ENCODE data around the gene HNRNPUL1.
"Not testable (repeated sequence)": the region's sequence is repeated elsewhere in the genome, so short reads cannot be mapped to it uniquely, and the experiment has no call there.

GRCh38 chr19:41346916-41347315, 82.7 kb downstream of the HNRNPUL1 start:
- TF ChIP-seq, protein P1, sequence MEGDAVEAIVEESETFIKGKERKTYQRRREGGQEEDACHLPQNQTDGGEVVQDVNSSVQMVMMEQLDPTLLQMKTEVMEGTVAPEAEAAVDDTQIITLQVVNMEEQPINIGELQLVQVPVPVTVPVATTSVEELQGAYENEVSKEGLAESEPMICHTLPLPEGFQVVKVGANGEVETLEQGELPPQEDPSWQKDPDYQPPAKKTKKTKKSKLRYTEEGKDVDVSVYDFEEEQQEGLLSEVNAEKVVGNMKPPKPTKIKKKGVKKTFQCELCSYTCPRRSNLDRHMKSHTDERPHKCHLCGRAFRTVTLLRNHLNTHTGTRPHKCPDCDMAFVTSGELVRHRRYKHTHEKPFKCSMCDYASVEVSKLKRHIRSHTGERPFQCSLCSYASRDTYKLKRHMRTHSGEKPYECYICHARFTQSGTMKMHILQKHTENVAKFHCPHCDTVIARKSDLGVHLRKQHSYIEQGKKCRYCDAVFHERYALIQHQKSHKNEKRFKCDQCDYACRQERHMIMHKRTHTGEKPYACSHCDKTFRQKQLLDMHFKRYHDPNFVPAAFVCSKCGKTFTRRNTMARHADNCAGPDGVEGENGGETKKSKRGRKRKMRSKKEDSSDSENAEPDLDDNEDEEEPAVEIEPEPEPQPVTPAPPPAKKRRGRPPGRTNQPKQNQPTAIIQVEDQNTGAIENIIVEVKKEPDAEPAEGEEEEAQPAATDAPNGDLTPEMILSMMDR (IDR thresholded peaks at IDR 0.05) = not testable (repeated sequence)
- not testable (repeated sequence) for TF ChIP-seq POLR2A (IDR thresholded peaks at IDR 0.05)
